K562 (cell line): ENCODE data around the gene HARS2. TPM values are rescaled to one million over a fixed set of nuclear protein-coding genes. Genes with fewer than 3 reads are reported as not detected.
A peak's percentile ranks its signal among the peaks of the same experiment; 100 is the strongest.
"Not testable (repeated sequence)": the region's sequence is repeated elsewhere in the genome, so short reads cannot be mapped to it uniquely, and the experiment has no call there.

Experiments
- ATAC-seq: fragments of 200-7000 bp; cut with Tn5 transposase; 3 replicates; pipeline ENCODE4 v1.9.1; 2020; ENCODE audit warnings: moderate library complexity
- BruUV-seq: library from RNA; stranded (reverse); fragments of 400-500 nt; replicated peaks from 2 replicates; lab custom pipeline; 2021; lab: Mats Ljungman, UMichigan
- CTCF ChIA-PET: fragments of 300-600 bp; formaldehyde crosslinking; extraction: SDS; loops from one replicate; lab custom pipeline; 2021; ENCODE audit warnings: low intra/inter-chr PET ratio; lab: Yijun Ruan, JAX
- POLR2A ChIA-PET: fragments of 300-600, 350-650 bp; sonication (Branson Sonifier 250); formaldehyde crosslinking; extraction: SDS; loops from one replicate; lab custom pipeline; 2021; ENCODE audit warnings: antibody characterized with exemption, inconsistent platforms; lab: Yijun Ruan, JAX
- DNase-seq, 4 experiments: peaks; one replicate each; pipeline versions ENCODE4 v3.0.0 to v3.0.0-alpha.2; 2011 to 2018; ENCODE audit warnings: low spot score in 3 of 4, mixed read lengths in 3 of 4; ENCODE audit errors: extremely low read depth in 1 of 4
- FAIRE-seq: peaks from 2 replicates; lab custom pipeline; 2011; peaks lifted over from hg19 to GRCh38; lab: Jason Lieb, UNC
- H2AFZ ChIP-seq: 2 replicates; pipeline ENCODE4 v1.6.0; 2011; ENCODE audit warnings: low read depth, low read length, control low read depth, inconsistent platforms
- H3K27ac ChIP-seq: fragments of 200-600 bp; 3 replicates; pipeline ENCODE4 v1.8.0; 2011; ENCODE audit warnings: low read depth, mild to moderate bottlenecking, control low read depth, inconsistent platforms, low read length, moderate library complexity, mixed read lengths; ENCODE audit errors: extremely low read depth
- H3K27me3 ChIP-seq, 2 experiments: fragments of 300-600 bp in 1 of 2; 2 replicates in 1 of 2; 3 replicates in 1 of 2; pipeline versions ENCODE4 v1.6.0 to v1.8.0; 2011; ENCODE audit warnings: inconsistent platforms in 2 of 2, low read length in 2 of 2, mild to moderate bottlenecking in 1 of 2, mixed read lengths in 1 of 2, moderate library complexity in 1 of 2; ENCODE audit not compliant: control insufficient read depth in 2 of 2, insufficient read depth in 2 of 2
- H3K36me3 ChIP-seq: fragments of 300-600 bp; 3 replicates; pipeline ENCODE4 v1.8.0; 2011; ENCODE audit warnings: mild to moderate bottlenecking, low read length, inconsistent platforms; ENCODE audit not compliant: control insufficient read depth, insufficient read depth
- H3K4me1 ChIP-seq, 2 experiments: fragments of 200-600 bp in 1 of 2; replicated peaks in 1 of 2; 2 replicates in 1 of 2; 3 replicates in 1 of 2; pipeline versions ENCODE4 v1.5.1 to v1.8.0; 2011; ENCODE audit warnings: inconsistent platforms in 2 of 2, low read length in 2 of 2, mild to moderate bottlenecking in 1 of 2, mixed read lengths in 1 of 2, moderate library complexity in 1 of 2; ENCODE audit not compliant: control insufficient read depth in 2 of 2, insufficient read depth in 2 of 2
- H3K4me2 ChIP-seq: 2 replicates; pipeline ENCODE4 v1.6.1; 2011; ENCODE audit warnings: low read length, control low read depth, inconsistent platforms, mixed read lengths; ENCODE audit not compliant: insufficient read depth
- H3K4me3 ChIP-seq: fragments of 200-600 bp; sonication (generic), shearing (Covaris generic); 2 replicates; pipeline ENCODE4 v1.5.1; 2016; ENCODE audit warnings: control low read depth, inconsistent platforms
- H3K79me2 ChIP-seq: fragments of 200-600 bp; 3 replicates; pipeline ENCODE4 v1.8.0; 2011; ENCODE audit warnings: low read length, inconsistent platforms; ENCODE audit not compliant: control insufficient read depth, insufficient read depth
- H3K9ac ChIP-seq, 2 experiments: 2 replicates each; pipeline versions ENCODE4 v1.6.0 to v1.6.1; 2011; ENCODE audit warnings: low read depth in 2 of 2, low read length in 2 of 2, control low read depth in 1 of 2, inconsistent platforms in 1 of 2, mild to moderate bottlenecking in 1 of 2, mixed read lengths in 1 of 2; ENCODE audit not compliant: insufficient read depth in 1 of 2
- H3K9me1 ChIP-seq: one replicate; pipeline ENCODE4 v1.6.0; 2011; ENCODE audit warnings: inconsistent platforms, mild to moderate bottlenecking, low read length, moderate library complexity; ENCODE audit not compliant: control insufficient read depth, insufficient read depth
- H3K9me3 ChIP-seq: replicated peaks from 2 replicates; pipeline ENCODE4 v1.5.1; 2011; ENCODE audit warnings: low read depth, low read length, inconsistent platforms; ENCODE audit not compliant: control insufficient read depth, insufficient read depth
- H4K20me1 ChIP-seq: replicated peaks from 2 replicates; pipeline ENCODE4 v1.6.1; 2011; ENCODE audit warnings: low read length, inconsistent platforms, mixed read lengths; ENCODE audit not compliant: control insufficient read depth, insufficient read depth
- CREM ChIP-seq: IDR thresholded peaks from 2 replicates; pipeline ENCODE4 v1.6.1; 2014; ENCODE audit warnings: antibody characterized with exemption, low read depth
- NR4A1 ChIP-seq, 2 experiments: fragments of 250-450 bp in 1 of 2; fragments of 450-650 bp in 1 of 2; sonication (Bioruptor Pico) in 1 of 2; IDR thresholded peaks; 2 replicates each; pipeline versions ENCODE4 v1.4.0 to v1.6.1; 2016 to 2020; ENCODE audit warnings: mild to moderate bottlenecking in 2 of 2, missing compliant biosample characterization in 1 of 2, missing genetic modification characterization in 1 of 2, moderate library complexity in 1 of 2
- POLR2A ChIP-seq: fragments of 450-650 bp; conservative IDR thresholded peaks from 2 replicates; pipeline ENCODE4 v1.6.1; 2016
- POLR2B ChIP-seq: fragments of 450-650 bp; IDR thresholded peaks from 2 replicates; pipeline ENCODE4 v1.6.1; 2018; ENCODE audit warnings: low read depth; ENCODE audit not compliant: partially characterized antibody
- POLR2G ChIP-seq: fragments of 200-400 bp; formaldehyde crosslinking; IDR thresholded peaks from 2 replicates; pipeline ENCODE4 v1.6.1; 2017; ENCODE audit warnings: low read depth, mild to moderate bottlenecking, antibody characterized with exemption, low read length, moderate library complexity
- RBFOX2 ChIP-seq: fragments of 200-400 bp; formaldehyde crosslinking; IDR thresholded peaks from 2 replicates; pipeline ENCODE4 v1.6.1; 2017; ENCODE audit warnings: low read depth, mild to moderate bottlenecking, low read length, moderate library complexity
- SMAD2 ChIP-seq: fragments of 150-350 bp; IDR thresholded peaks from 2 replicates; pipeline ENCODE4 v1.6.1; 2014; ENCODE audit warnings: low read depth, mild to moderate bottlenecking, low read length
- SUPT5H ChIP-seq: fragments of 450-650 bp; IDR thresholded peaks from 2 replicates; pipeline ENCODE4 v1.6.1; 2016
- WGBS: fragments of 100-300 bp; shearing (Covaris generic); methylation state at CpG from one replicate; pipeline ENCODE4 v1.1.6; 2016; ENCODE audit warnings: low coverage, mixed read lengths; ENCODE audit not compliant: insufficient coverage; ENCODE audit errors: missing lambda C conversion rate; 5-methylcytosine and 5-hydroxymethylcytosine counted together
- in situ Hi-C: fragments of 300-500 bp; cut with MboI; formaldehyde crosslinking; loops from 4 replicates; pipeline ENCODE4 v1.15.0; 2018; ENCODE audit warnings: inconsistent platforms, mixed read lengths
- intact Hi-C: fragments of 100-400 bp; cut with micrococcal nuclease; formaldehyde crosslinking; loops from 2 replicates; pipeline ENCODE4 v1.14.2; 2022
- polyA plus RNA-seq, 8 experiments: library from polyadenylated mRNA; depleted of rRNA in 4 of 8; stranded (reverse) in 5 of 8; unstranded in 3 of 8; fragments of >200 nt; fragmentation: Nextera tagmentation in 2 of 8; fragmentation: Illumina TruSeq in 1 of 8; extraction: Ambion mirVana in 2 of 8; extraction: Trizol in 1 of 8; gene quantifications; 2 replicates each; pipeline versions ENCODE4 v1.2.1 to v1.2.3, GENCODE V29; 2011 to 2014; ENCODE audit warnings: inconsistent platforms in 1 of 8, missing spikeins in 1 of 8
- total RNA-seq, 7 experiments: library from RNA; depleted of rRNA in 6 of 7; stranded (reverse); fragments of >200 nt in 6 of 7; fragmentation: Illumina TruSeq in 2 of 7; extraction: Trizol in 2 of 7; gene quantifications; 2 replicates each; pipeline versions ENCODE4 v1.2.1 to v1.2.3, GENCODE V29; 2011 to 2021; ENCODE audit warnings: low replicate concordance in 1 of 7

Gene HARS2
- total and polyA plus RNA-seq, 9 of the 15 experiments (the other 6 are each of a cell fraction or from before 2014, with no cell fraction given): 8.5 to 41.6 (median 27.1) TPM

DNA sequence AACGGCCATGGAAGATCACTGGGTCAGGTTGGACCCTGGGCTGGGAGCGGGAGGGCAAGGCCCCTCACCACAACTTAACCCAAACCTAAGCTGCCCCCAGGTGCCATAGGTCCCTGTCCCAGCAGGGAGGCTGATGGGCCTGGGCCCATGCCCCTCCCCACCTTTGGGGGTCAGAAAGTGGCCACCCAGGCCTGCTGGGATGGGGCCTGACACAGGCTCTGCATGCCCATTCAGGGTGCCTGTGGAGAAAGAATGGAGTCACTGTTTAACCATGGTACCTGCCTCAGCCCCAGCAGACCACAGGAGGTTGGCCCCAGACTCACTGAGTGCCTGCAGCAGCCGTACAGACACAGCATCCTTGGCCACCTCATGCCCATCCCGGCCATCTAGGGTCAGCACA is 20.2 kb upstream of the HARS2 start:
- FAIRE-seq: not testable (repeated sequence)
- H3K36me3 ChIP-seq: peaks cover 89% of the 10 kb centered on the region
- POLR2A ChIA-PET: interaction anchor here (1.0 to 1.6 kb wide), 3 partner anchors 8 to 23 kb away, joined by 3 to 8 read pairs (median 6); partner anchors contain the start of genes IK and NDUFA2

DNA sequence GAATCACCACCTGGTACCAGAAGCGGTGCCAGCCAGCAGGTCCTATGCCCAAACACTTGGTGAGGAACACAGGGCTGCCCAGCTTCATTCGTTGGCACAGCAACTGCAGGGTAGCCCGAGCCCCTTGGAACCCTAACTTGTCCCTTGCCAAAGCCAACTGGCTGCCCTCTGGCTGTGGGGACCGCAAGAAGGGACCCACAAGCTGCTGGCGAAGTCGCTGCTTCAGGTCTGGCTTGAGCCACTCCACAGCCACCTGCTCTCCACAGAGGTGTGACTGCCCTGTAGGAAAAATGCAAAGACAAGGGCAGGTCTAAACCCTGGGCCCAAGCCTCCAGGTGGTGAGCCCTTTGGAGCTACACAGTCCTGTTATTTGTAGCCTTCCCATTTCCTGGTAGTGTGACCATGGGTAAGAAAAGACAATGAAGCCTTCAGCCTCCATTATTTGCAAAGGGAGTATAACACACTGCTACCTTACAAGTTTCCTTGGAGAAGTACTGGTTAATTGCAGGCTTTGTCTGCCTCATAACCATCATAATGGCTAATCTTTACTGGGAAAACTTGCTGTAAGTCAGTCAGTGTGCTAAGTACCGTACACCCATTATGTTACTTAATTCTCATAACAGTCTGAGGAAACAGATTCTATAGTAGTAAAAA is 19.7 kb upstream of the HARS2 start:
- BruUV-seq: no TSS peak
- Histone ChIP-seq H3K4me1 (peaks cover 6 to 16% of the 10 kb centered on the region in 2 experiments; a peak in 3 of 5 replicates), H3K36me3 (peaks cover 91% of the 10 kb centered on the region), H3K9me1 (no peaks in the 10 kb centered on the region), H3K9ac (no peak overlapping the region), H3K27me3 (no peaks in the 10 kb centered on the region), H3K4me3 (no peak overlapping the region), H2AFZ (no peak overlapping the region), H3K4me2 (no peak overlapping the region), H3K9me3 (no peaks in the 10 kb centered on the region), H3K79me2 (peaks cover 16% of the 10 kb centered on the region), H3K27ac (no peak overlapping the region), H4K20me1 (0 out of 2 replicates have a peak, but pooled peaks cover 3% of the 10 kb centered on the region)
- in situ Hi-C loops (no loop called here), intact Hi-C loops (no loop called here)
- DNase-seq: no peak
- POLR2A ChIA-PET: interaction anchor here (0.6 to 1.6 kb wide), 5 partner anchors 8 to 24 kb away, joined by 3 to 8 read pairs (median 4); partner anchors contain the start of genes IK and NDUFA2
- CTCF ChIA-PET: no interaction called here
- 97% methylated on average over 3 of the region's 7 CpGs for WGBS
- peak; percentile 47; the same call in 1 of the 2 replicates for TF ChIP-seq POLR2A
- 0 out of 2 replicates have a peak, but pooled peaks have one; percentile 42 for TF ChIP-seq SUPT5H
- TF ChIP-seq NR4A1 (CRISPR knock-in tag; IDR thresholded peaks at IDR 0.05): no peak
- TF ChIP-seq NR4A1 (tag; IDR thresholded peaks at IDR 0.05): no peak
- TF ChIP-seq SMAD2: no peak
- TF ChIP-seq POLR2G: 0 out of 2 replicates have a peak, but pooled peaks have one; percentile 49
- TF ChIP-seq POLR2B: peak; percentile 36
- no peak for TF ChIP-seq CREM
- TF ChIP-seq RBFOX2: 0 out of 2 replicates have a peak, but pooled peaks have one; percentile 27
- no peak for FAIRE-seq
- no peak; the same call in 2 of the 3 replicates for ATAC-seq

More for the DNA sequence above, 20.2 kb upstream of the HARS2 start:
- intact Hi-C loops, BruUV-seq, H3K9ac ChIP-seq, H4K20me1 ChIP-seq, H3K27me3 ChIP-seq, CTCF ChIA-PET: not testable (repeated sequence)
- TF ChIP-seq POLR2G (peak; percentile 53; the same call in 1 of the 2 replicates), RBFOX2 (peak; percentile 51)
- TF ChIP-seq, all 486 proteins: peak for 2; not testable (repeated sequence) for 484
- H3K4me1 ChIP-seq: peaks cover 10 to 16% of the 10 kb centered on the region in 2 experiments; a peak in 3 of 5 replicates
- H3K9me3 ChIP-seq, ATAC-seq, H3K4me3 ChIP-seq, DNase-seq, H2AFZ ChIP-seq, H3K27ac ChIP-seq, H3K9me1 ChIP-seq, in situ Hi-C loops, H3K4me2 ChIP-seq: not testable (repeated sequence)
- H3K79me2 ChIP-seq: peaks cover 22% of the 10 kb centered on the region
- 95% methylated on average over 3 of the region's 4 CpGs for WGBS
